Measurements from ENCODE around the gene MFAP4. TPM values are rescaled to one million over a fixed set of nuclear protein-coding genes. Genes with fewer than 3 reads are reported as not detected.

Gene MFAP4
- total RNA-seq, 1 experiment from 2014 or later, result not detected

DNA sequence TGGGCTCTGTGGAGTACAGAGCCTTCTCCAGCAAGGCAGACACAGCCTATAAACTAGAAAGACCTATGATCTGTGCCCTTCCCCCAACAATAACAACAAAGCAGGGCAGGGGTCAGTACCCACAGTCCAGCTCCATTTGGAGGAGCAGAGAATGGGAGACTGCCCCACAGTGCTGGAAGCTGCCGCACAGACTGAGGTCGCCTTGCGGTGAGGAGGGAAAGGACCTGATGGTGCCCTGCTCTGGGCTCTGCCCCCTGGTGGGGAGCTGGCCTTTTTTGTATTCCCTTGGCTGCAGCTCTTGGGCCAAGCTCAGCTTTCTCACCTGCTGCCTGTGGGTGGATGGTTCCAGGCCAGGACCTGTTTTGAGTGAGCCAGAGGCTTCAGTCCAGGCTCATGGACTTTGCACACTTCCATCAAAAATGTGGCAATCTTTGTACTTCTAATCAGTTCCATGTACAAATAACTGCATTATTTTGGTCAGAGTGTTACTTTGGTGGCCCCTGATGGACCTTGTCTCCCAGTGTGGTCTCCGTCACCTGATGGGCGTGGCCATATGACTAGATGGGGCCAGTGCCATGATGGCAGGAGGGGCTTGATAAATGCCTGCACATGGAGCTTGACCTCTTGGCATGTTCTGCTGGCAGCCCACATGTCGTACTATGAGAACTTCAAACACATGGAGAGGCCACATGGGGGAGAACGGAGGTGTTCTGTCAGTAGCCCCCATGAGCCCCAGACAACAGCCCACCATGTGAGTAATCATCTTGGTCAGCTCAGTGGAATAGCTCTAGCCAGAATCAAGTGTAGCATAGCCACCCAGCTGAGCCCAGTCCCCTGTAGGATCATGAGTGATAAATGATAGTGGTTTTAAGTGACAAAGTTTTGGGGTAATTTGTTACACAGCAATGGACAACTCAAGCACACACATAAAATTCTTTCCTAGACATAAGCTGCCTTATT lies 48.7 kb downstream of the MFAP4 start:
- H3K4me1 Mint-ChIP-seq (ENCODE audit: low read depth, unreplicated experiment), result peaks cover 19% of the 10 kb centered on the region

GRCh38 chr17:19337712-19338023 lies 49.3 kb downstream of the MFAP4 start:
- Mint-ChIP-seq H3K27me3 (ENCODE audit: insufficient read depth, unreplicated experiment) (no peaks in the 10 kb centered on the region), H3K9me3 (ENCODE audit: unreplicated experiment) (no peaks in the 10 kb centered on the region), H3K4me1 (ENCODE audit: low read depth, unreplicated experiment) (peaks cover 19% of the 10 kb centered on the region), H3K4me3 (ENCODE audit: unreplicated experiment) (no peak overlapping the region), H3K27ac (ENCODE audit: unreplicated experiment) (no peak overlapping the region), H3K36me3 (ENCODE audit: insufficient read depth, unreplicated experiment) (peaks cover 23% of the 10 kb centered on the region)
- no TSS peak for BruUV-seq (replicated peaks)
- ChIA-PET CTCF (interaction anchor here (1.0 to 2.1 kb wide), 5 partner anchors 16 to 109 kb away, joined by 5 to 11 read pairs (median 5); partner anchors contain the start of genes B9D1 and MAPK7), POLR2A (interaction anchor here (0.5 to 0.7 kb wide), 2 partner anchors 25 to 41 kb away, joined by 3 to 4 read pairs; partner anchors contain the start of genes B9D1 and MAPK7)
- intact Hi-C loops (cut with micrococcal nuclease; ENCODE audit: unreplicated experiment), result no loop called here
- no peak for TF ChIP-seq CTCF (IDR thresholded peaks at IDR 0.05; ENCODE audit: insufficient read depth in 1 of 2, low read depth in 1 of 2, low read length in 1 of 2, severe bottlenecking in 1 of 2, unreplicated experiment in 1 of 2)
- Histone ChIP-seq H3K27me3 (replicated peaks; ENCODE audit: control insufficient read depth, insufficient read depth, low read length) (no peaks in the 10 kb centered on the region), H3K36me3 (ENCODE audit: control insufficient read depth, insufficient read depth, low read length) (no peaks in the 10 kb centered on the region; the same call in none of the 2 replicates), H3K4me3 (ENCODE audit: low read depth, low read length) (no peak overlapping the region), H3K9me3 (no peaks in the 10 kb centered on the region), H3K4me1 (peaks cover 28% of the 10 kb centered on the region)
- DNase-seq, result no peak

More for the DNA sequence above, 48.7 kb downstream of the MFAP4 start:
- ChIA-PET CTCF (interaction anchor here (0.6 to 2.1 kb wide), 6 partner anchors 17 to 109 kb away, joined by 3 to 11 read pairs (median 5); partner anchors contain the start of genes B9D1 and MAPK7), POLR2A (interaction anchor here (0.5 to 0.7 kb wide), 2 partner anchors 24 to 40 kb away, joined by 3 to 4 read pairs; partner anchors contain the start of genes B9D1 and MAPK7)
- H3K9me3 Mint-ChIP-seq (ENCODE audit: unreplicated experiment), result no peaks in the 10 kb centered on the region
- no peaks in the 10 kb centered on the region for H3K9me3 ChIP-seq
- peak; percentile 84 to 86 for DNase-seq
- no peaks in the 10 kb centered on the region; the same call in none of the 2 replicates for H3K36me3 ChIP-seq (ENCODE audit: control insufficient read depth, insufficient read depth, low read length)
- no peak overlapping the region for H3K4me3 ChIP-seq (ENCODE audit: low read depth, low read length)
- H3K27ac Mint-ChIP-seq (ENCODE audit: unreplicated experiment), result no peak overlapping the region
- no peaks in the 10 kb centered on the region for H3K27me3 Mint-ChIP-seq (ENCODE audit: insufficient read depth, unreplicated experiment)
- no TSS peak for BruUV-seq (replicated peaks)
- H3K36me3 Mint-ChIP-seq (ENCODE audit: insufficient read depth, unreplicated experiment), result peaks cover 27% of the 10 kb centered on the region
- no peak overlapping the region for H3K4me3 Mint-ChIP-seq (ENCODE audit: unreplicated experiment)
- H3K27me3 ChIP-seq (replicated peaks; ENCODE audit: control insufficient read depth, insufficient read depth, low read length), result no peaks in the 10 kb centered on the region
- intact Hi-C loops (cut with micrococcal nuclease; ENCODE audit: unreplicated experiment), result no loop called here
- H3K4me1 ChIP-seq, result peaks cover 28% of the 10 kb centered on the region
- TF ChIP-seq CTCF (IDR thresholded peaks at IDR 0.05; ENCODE audit: insufficient read depth in 1 of 2, low read depth in 1 of 2, low read length in 1 of 2, severe bottlenecking in 1 of 2, unreplicated experiment in 1 of 2), result peak; percentile 61 to 68

DNA sequence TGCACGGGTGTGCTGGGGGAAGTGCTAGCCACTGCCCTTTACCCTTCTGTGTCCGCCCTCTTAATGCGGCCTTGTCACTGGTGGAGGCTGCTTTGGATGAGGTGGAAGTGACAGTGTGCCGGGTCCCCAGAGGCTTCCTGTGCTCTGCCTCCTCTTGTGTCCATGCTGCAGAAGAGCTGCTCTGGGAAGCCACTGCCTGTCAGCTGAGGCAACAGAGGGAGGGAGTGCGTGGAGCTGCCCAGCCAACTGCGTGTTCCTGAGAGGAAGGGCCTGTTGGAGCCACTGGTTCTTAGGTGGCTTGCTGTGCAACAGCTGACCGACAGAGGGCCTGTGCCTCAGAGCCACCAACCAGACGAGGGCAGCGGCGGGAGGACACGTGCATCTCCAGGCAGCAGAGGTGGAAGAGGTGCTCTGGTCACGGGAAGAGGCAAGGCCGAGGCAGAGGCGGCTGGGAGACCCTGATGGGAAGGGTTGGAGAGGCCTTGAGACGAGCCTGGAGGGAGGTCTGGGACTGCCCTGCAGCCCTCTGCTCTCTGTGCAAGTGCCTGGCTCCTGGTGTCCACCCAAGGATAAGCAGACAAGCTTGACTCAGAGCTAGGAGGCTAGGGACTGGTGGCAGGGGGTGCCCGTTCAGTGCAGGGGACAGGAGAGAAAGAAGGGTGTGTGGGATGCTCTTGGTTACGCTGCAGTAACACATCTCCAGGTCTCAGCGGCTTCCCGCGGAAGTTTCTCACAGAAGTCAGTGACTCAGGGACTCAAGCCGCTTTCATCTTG lies 49.9 kb downstream of the MFAP4 start:
- Mint-ChIP-seq H3K36me3 (ENCODE audit: insufficient read depth, unreplicated experiment) (peaks cover 22% of the 10 kb centered on the region), H3K27ac (ENCODE audit: unreplicated experiment) (peak overlapping the region; percentile 71), H3K9me3 (ENCODE audit: unreplicated experiment) (no peaks in the 10 kb centered on the region), H3K4me3 (ENCODE audit: unreplicated experiment) (no peak overlapping the region), H3K27me3 (ENCODE audit: insufficient read depth, unreplicated experiment) (no peaks in the 10 kb centered on the region), H3K4me1 (ENCODE audit: low read depth, unreplicated experiment) (peaks cover 16% of the 10 kb centered on the region)
- DNase-seq, result peak in 1 of 2 experiments; percentile 34
- POLR2A ChIA-PET, result interaction anchor here (0.5 to 0.7 kb wide), 2 partner anchors 26 to 41 kb away, joined by 3 to 4 read pairs; partner anchors contain the start of genes B9D1 and MAPK7
- Histone ChIP-seq H3K27me3 (replicated peaks; ENCODE audit: control insufficient read depth, insufficient read depth, low read length) (no peaks in the 10 kb centered on the region), H3K4me1 (peaks cover 27% of the 10 kb centered on the region), H3K4me3 (ENCODE audit: low read depth, low read length) (no peak overlapping the region), H3K36me3 (ENCODE audit: control insufficient read depth, insufficient read depth, low read length) (no peaks in the 10 kb centered on the region; the same call in none of the 2 replicates), H3K9me3 (no peaks in the 10 kb centered on the region)
- CTCF ChIA-PET, result interaction anchor here (0.6 to 2.1 kb wide), 4 partner anchors 16 to 1706 kb away, joined by 3 to 7 read pairs (median 5); partner anchors contain the start of genes B9D1 and USP22
- intact Hi-C loops (cut with micrococcal nuclease; ENCODE audit: unreplicated experiment), result no loop called here
- BruUV-seq (replicated peaks), result no TSS peak
- no peak for TF ChIP-seq CTCF (IDR thresholded peaks at IDR 0.05; ENCODE audit: insufficient read depth in 1 of 2, low read depth in 1 of 2, low read length in 1 of 2, severe bottlenecking in 1 of 2, unreplicated experiment in 1 of 2)
